ENCODE measurements around the gene TAF7L. TPM values are rescaled to one million over a fixed set of nuclear protein-coding genes. Genes with fewer than 3 reads are reported as not detected.
"Not testable (repeated sequence)": the region's sequence is repeated elsewhere in the genome, so short reads cannot be mapped to it uniquely, and the experiment has no call there.

TAF7L gene
- total RNA-seq, 2 experiments from 2014 or later = not detected

DNA sequence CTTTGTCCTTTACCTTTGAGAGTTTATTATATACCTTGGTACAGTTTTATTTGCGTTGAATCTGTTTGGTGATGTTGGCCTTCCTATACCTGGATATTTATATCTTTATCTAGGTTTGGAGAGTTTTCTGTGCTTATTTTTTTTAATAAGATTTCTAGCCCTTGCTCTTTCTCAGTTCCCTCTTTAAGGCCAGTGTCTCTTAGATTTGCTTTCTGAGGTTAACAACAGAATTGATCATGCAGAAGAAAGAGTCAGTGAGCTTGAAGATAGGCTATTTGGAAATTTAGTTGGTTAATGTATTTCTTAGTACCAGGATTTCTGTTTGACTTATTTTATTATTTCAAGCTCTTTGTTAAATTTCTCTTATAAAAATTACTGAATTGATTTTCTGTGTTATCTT lies 12.7 kb upstream of the TAF7L start:
- Histone ChIP-seq H3K4me1 (ENCODE audit: insufficient read depth, low read length) (no peaks in the 10 kb centered on the region), H3K27ac (ENCODE audit: low read depth in 1 of 2, low read length in 2 of 2) (no peak overlapping the region), H3K36me3 (ENCODE audit: insufficient read depth, low read length) (no peaks in the 10 kb centered on the region), H3K4me3 (ENCODE audit: low read length) (no peak overlapping the region), H3K27me3 (ENCODE audit: control insufficient read depth in 1 of 2, insufficient read depth in 2 of 2, low read length in 2 of 2) (no peaks in the 10 kb centered on the region), H3K9me3 (ENCODE audit: control insufficient read depth in 1 of 2, insufficient read depth in 1 of 2, low read length in 2 of 2) (no peaks in the 10 kb centered on the region)
- ATAC-seq (ENCODE audit: poor library complexity) (no peak), DNase-seq (no peak)
- intact Hi-C loops (cut with DNase I, micrococcal nuclease) = no loop called here
- ChIA-PET POLR2A (no interaction called here), CTCF (no interaction called here)
- H3K4me1 Mint-ChIP-seq (ENCODE audit: low read depth) = no peaks in the 10 kb centered on the region
- no peak overlapping the region for H3K4me3 Mint-ChIP-seq
- H3K9me3 Mint-ChIP-seq = no peaks in the 10 kb centered on the region
- H3K27me3 Mint-ChIP-seq = no peaks in the 10 kb centered on the region
- H3K36me3 Mint-ChIP-seq (ENCODE audit: low read depth) = no peaks in the 10 kb centered on the region
- no peak overlapping the region for H3K27ac Mint-ChIP-seq
- TF ChIP-seq, protein P1, sequence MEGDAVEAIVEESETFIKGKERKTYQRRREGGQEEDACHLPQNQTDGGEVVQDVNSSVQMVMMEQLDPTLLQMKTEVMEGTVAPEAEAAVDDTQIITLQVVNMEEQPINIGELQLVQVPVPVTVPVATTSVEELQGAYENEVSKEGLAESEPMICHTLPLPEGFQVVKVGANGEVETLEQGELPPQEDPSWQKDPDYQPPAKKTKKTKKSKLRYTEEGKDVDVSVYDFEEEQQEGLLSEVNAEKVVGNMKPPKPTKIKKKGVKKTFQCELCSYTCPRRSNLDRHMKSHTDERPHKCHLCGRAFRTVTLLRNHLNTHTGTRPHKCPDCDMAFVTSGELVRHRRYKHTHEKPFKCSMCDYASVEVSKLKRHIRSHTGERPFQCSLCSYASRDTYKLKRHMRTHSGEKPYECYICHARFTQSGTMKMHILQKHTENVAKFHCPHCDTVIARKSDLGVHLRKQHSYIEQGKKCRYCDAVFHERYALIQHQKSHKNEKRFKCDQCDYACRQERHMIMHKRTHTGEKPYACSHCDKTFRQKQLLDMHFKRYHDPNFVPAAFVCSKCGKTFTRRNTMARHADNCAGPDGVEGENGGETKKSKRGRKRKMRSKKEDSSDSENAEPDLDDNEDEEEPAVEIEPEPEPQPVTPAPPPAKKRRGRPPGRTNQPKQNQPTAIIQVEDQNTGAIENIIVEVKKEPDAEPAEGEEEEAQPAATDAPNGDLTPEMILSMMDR (IDR thresholded peaks at IDR 0.05) = no peak

DNA sequence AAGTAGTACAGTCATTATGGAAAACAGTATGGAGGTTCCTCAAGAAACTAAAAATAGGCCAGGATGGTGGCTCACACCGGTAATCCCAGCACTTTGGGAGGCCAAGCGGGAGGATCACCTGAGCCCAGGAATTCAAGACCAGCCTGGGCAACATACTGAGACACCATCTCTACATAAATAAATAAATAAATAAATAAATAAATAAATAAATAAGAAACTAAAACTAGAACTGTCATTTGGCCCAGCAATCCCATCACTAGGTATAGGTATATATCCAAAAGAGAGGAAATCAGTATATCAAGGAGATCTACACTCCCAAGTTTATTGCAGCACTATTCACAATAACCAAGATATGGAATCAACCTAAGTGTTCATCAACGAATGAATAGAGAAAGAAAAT lies 4.5 kb upstream of the TAF7L start:
- H3K36me3 Mint-ChIP-seq (ENCODE audit: low read depth); DNase-seq; CTCF ChIA-PET; H3K27ac ChIP-seq (ENCODE audit: low read depth in 1 of 2, low read length in 2 of 2); POLR2A ChIA-PET; H3K9me3 Mint-ChIP-seq; H3K4me3 ChIP-seq (ENCODE audit: low read length); H3K4me1 Mint-ChIP-seq (ENCODE audit: low read depth); H3K9me3 ChIP-seq (ENCODE audit: control insufficient read depth in 1 of 2, insufficient read depth in 1 of 2, low read length in 2 of 2); H3K4me1 ChIP-seq (ENCODE audit: insufficient read depth, low read length); H3K27ac Mint-ChIP-seq; H3K4me3 Mint-ChIP-seq; H3K27me3 ChIP-seq (ENCODE audit: control insufficient read depth in 1 of 2, insufficient read depth in 2 of 2, low read length in 2 of 2); intact Hi-C loops (cut with DNase I, micrococcal nuclease); ATAC-seq (ENCODE audit: poor library complexity); H3K36me3 ChIP-seq (ENCODE audit: insufficient read depth, low read length); H3K27me3 Mint-ChIP-seq: not testable (repeated sequence)

DNA sequence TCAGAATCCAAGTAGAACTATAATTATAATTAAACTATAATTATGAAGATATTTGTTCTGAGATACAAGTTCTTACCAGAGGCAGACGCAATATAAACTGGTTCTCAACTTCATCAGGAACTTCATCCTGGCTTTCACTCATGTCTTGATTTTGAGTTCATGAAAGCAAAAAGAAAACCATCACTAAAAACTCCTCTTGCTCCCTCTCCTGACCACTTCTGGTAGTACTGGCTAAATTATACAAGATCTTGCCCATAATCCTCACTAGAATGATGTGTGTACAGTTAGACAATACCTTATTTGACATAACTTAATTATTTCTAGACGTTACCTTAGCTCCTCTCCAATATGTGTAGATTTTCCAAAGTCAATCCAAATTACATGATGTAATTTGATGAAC lies 3.7 kb downstream of the TAF7L start:
- H3K27me3 Mint-ChIP-seq = peaks cover 3% of the 10 kb centered on the region
- ChIA-PET POLR2A (no interaction called here), CTCF (no interaction called here)
- DNase-seq (peak in 4 of 14 experiments; percentile 8 to 40 (median 35)), ATAC-seq (ENCODE audit: poor library complexity) (no peak)
- H3K4me1 ChIP-seq (ENCODE audit: insufficient read depth, low read length) = no peaks in the 10 kb centered on the region
- no peak overlapping the region for H3K4me3 Mint-ChIP-seq
- no peak overlapping the region for H3K4me3 ChIP-seq (ENCODE audit: low read length)
- intact Hi-C loops (cut with DNase I, micrococcal nuclease) = loop anchor here (1.0 to 2.0 kb wide), 4 partner anchors 392 to 602 kb away; no protein-coding TSS in a partner anchor
- no peaks in the 10 kb centered on the region for H3K4me1 Mint-ChIP-seq (ENCODE audit: low read depth)
- TF ChIP-seq, protein P1 (IDR thresholded peaks at IDR 0.05) = peak; percentile 54
- H3K27ac Mint-ChIP-seq = no peak overlapping the region
- H3K36me3 Mint-ChIP-seq (ENCODE audit: low read depth) = no peaks in the 10 kb centered on the region
- H3K9me3 ChIP-seq (ENCODE audit: control insufficient read depth in 1 of 2, insufficient read depth in 1 of 2, low read length in 2 of 2) = no peaks in the 10 kb centered on the region
- no peak overlapping the region for H3K27ac ChIP-seq (ENCODE audit: low read depth in 1 of 2, low read length in 2 of 2)
- no peaks in the 10 kb centered on the region for H3K36me3 ChIP-seq (ENCODE audit: insufficient read depth, low read length)
- no peaks in the 10 kb centered on the region for H3K27me3 ChIP-seq (ENCODE audit: control insufficient read depth in 1 of 2, insufficient read depth in 2 of 2, low read length in 2 of 2)
- no peaks in the 10 kb centered on the region for H3K9me3 Mint-ChIP-seq

DNA sequence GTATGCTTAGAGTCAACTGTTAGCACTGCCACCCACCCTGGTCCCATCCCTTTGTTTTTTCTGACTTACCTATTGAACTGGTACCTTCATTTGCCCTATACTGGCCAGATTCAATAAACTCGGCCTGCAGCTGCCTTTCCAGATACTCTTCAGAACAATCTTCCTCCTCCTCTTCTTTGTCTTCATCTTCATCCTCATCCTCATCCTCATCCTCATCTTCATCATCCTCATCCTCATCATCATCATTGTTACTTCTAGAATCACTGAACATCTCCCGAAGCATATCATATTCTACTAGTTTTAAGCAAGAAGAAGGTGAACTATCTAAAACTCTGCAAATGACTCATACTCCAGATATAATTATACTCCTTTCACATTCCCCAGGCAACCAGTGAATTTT lies 14.9 kb downstream of the TAF7L start:
- Histone ChIP-seq H3K9me3 (ENCODE audit: control insufficient read depth in 1 of 2, insufficient read depth in 1 of 2, low read length in 2 of 2) (no peaks in the 10 kb centered on the region), H3K36me3 (ENCODE audit: insufficient read depth, low read length) (no peaks in the 10 kb centered on the region), H3K27ac (ENCODE audit: low read depth in 1 of 2, low read length in 2 of 2) (no peak overlapping the region), H3K4me3 (ENCODE audit: low read length) (no peak overlapping the region), H3K27me3 (ENCODE audit: control insufficient read depth in 1 of 2, insufficient read depth in 2 of 2, low read length in 2 of 2) (no peaks in the 10 kb centered on the region), H3K4me1 (ENCODE audit: insufficient read depth, low read length) (no peaks in the 10 kb centered on the region)
- DNase-seq = no peak
- Mint-ChIP-seq H3K27me3 (no peaks in the 10 kb centered on the region), H3K4me1 (ENCODE audit: low read depth) (no peaks in the 10 kb centered on the region), H3K27ac (no peak overlapping the region), H3K9me3 (no peaks in the 10 kb centered on the region), H3K36me3 (ENCODE audit: low read depth) (no peaks in the 10 kb centered on the region), H3K4me3 (no peak overlapping the region)
- TF ChIP-seq, protein P1 (IDR thresholded peaks at IDR 0.05) = no peak
- POLR2A ChIA-PET = no interaction called here
- ATAC-seq (ENCODE audit: poor library complexity) = no peak
- CTCF ChIA-PET = no interaction called here
- intact Hi-C loops (cut with DNase I, micrococcal nuclease) = no loop called here

Measured in CD4-positive, alpha-beta T cell (primary cell).